Spleen (tissue), 11 donors: ENCODE measurements around the gene REV3L. TPM values are rescaled to one million over a fixed set of nuclear protein-coding genes. Genes with fewer than 3 reads are reported as not detected.
"Not testable (repeated sequence)": the region's sequence is repeated elsewhere in the genome, so short reads cannot be mapped to it uniquely, and the experiment has no call there.

Experiments used
- DNase-seq: peaks from one replicate; pipeline ENCODE4 v3.0.0-alpha.2; 2020
- H3K27ac ChIP-seq, 8 donors: fragments of 200-600 bp; sonication (generic) in 7 of 8; 1 replicate in 4 of 8; 2 replicates in 4 of 8; pipeline versions ENCODE4 v1.5.0 to v1.8.0; 2016 to 2021; ENCODE audit warnings: inconsistent platforms in 4 of 8, mild to moderate bottlenecking in 4 of 8, moderate library complexity in 1 of 8
- H3K27me3 ChIP-seq, 7 donors: fragments of 200-600 bp; sonication (generic) in 6 of 7; replicated peaks in 1 of 7; 1 replicate in 4 of 7; 2 replicates in 3 of 7; pipeline versions ENCODE4 v1.5.0 to v1.8.0; 2016 to 2021; ENCODE audit warnings: inconsistent platforms in 3 of 7, mild to moderate bottlenecking in 1 of 7
- H3K36me3 ChIP-seq, 6 donors: fragments of 200-600 bp; sonication (generic) in 5 of 6; 1 replicate in 4 of 6; 2 replicates in 2 of 6; pipeline versions ENCODE4 v1.5.0 to v1.8.0; 2016 to 2021; ENCODE audit warnings: inconsistent platforms in 2 of 6
- H3K4me1 ChIP-seq, 6 donors: fragments of 200-600 bp; sonication (generic) in 5 of 6; 1 replicate in 3 of 6; 2 replicates in 3 of 6; pipeline versions ENCODE4 v1.5.0 to v1.8.0; 2016 to 2021; ENCODE audit warnings: inconsistent platforms in 3 of 6
- H3K4me3 ChIP-seq, 8 donors: fragments of 200-600 bp; sonication (generic) in 7 of 8; 1 replicate in 4 of 8; 2 replicates in 4 of 8; pipeline versions ENCODE4 v1.5.0 to v1.8.0; 2016 to 2021; ENCODE audit warnings: inconsistent platforms in 4 of 8, mild to moderate bottlenecking in 4 of 8, moderate library complexity in 2 of 8
- H3K9me3 ChIP-seq, 8 donors: fragments of 200-600 bp; sonication (generic) in 7 of 8; 1 replicate in 4 of 8; 2 replicates in 4 of 8; pipeline versions ENCODE4 v1.5.0 to v1.8.0; 2016 to 2021; ENCODE audit warnings: inconsistent platforms in 4 of 8
- POLR2A ChIP-seq, 3 donors: fragments of 450-650 bp; IDR thresholded peaks; one replicate each; pipeline ENCODE4 v1.5.1; 2017; ENCODE audit warnings: antibody characterized with exemption in 3 of 3, mild to moderate bottlenecking in 1 of 3
- POLR2AphosphoS5 ChIP-seq, 3 donors: sonication (generic); formaldehyde crosslinking; IDR thresholded peaks; one replicate each; pipeline ENCODE4 v1.5.1; 2017; ENCODE audit warnings: antibody characterized with exemption in 3 of 3
- WGBS, 5 donors: extraction: QIAGEN DNeasy Blood & Tissue Kit in 3 of 5; methylation state at CpG; one replicate each; pipeline versions ENCODE4 v1.1.5 to v1.1.7; 2013 to 2018; 5-methylcytosine and 5-hydroxymethylcytosine counted together
- intact Hi-C: fragments of 100-400 bp; cut with DNase I; formaldehyde crosslinking; loops from one replicate; pipeline ENCODE4 v1.15.0; 2023; ENCODE audit warnings: low total_unique reads
- polyA plus RNA-seq, 3 donors: library from polyadenylated mRNA; stranded (reverse); fragments of 200-250 nt; gene quantifications; one replicate each; pipeline ENCODE4 v1.2.1, GENCODE V29; 2013
- total RNA-seq, 7 donors: library from RNA; depleted of rRNA in 3 of 7; stranded (reverse); fragments of >200 nt in 3 of 7; fragmentation: NEBNext Ultra II Directional in 4 of 7; extraction: Animal tissue kit (Norgen Biotek cat#: 25700) in 4 of 7; gene quantifications; one replicate each; pipeline versions ENCODE4 v1.1.0 to v1.2.1, GENCODE V29; 2016 to 2021
- TF ChIP-seq, protein P1 (sequence below), 11 experiments: fragments of 200-600 bp in 7 of 11; fragments of 450-650 bp in 4 of 11; sonication (generic) in 4 of 11; IDR thresholded peaks in 8 of 11; conservative IDR thresholded peaks in 3 of 11; 1 replicate in 7 of 11; 2 replicates in 4 of 11; pipeline versions ENCODE4 v1.4.0 to v1.8.0; 2016 to 2021; ENCODE audit warnings: antibody characterized with exemption in 11 of 11, inconsistent platforms in 4 of 11, mild to moderate bottlenecking in 1 of 11
- donor health status: healthy with polysubstance abuse.
- donor health status: DM: no; HTN: no; CAD: no; lungs with moderate emphysema.
- donor health status: DM: no; HTN: no; CAD: no.
- donor health status: Bipolar disorder and iron deficiency.
- donor health status: healthy.
- donor health status: DM: no; HTN: no; CAD: no.
- donor health status: DM: yes; HTN: yes; CAD: no.

The REV3L gene
- total and polyA plus RNA-seq, 10 donors = 7.7 to 60.9 (median 29.8) TPM

DNA sequence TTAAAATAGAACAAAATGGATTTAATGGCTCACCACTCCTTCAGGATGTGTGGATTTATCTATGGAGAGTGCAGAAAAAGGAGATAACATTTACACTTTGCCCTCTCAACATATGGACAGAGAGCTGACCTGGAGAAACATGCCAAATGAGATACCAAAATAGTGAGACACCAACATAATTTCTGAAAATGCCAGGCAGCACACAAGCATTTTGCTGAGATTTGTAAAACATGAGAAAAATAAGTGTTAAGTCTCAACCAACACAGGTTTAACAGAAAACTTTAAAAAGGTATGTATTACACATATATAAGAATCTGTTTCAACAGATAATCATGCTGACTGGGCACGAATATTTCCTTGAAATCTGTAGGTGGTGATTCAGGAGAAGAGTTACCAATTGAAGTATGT, 145.2 kb downstream of the REV3L start:
- TF ChIP-seq POLR2A (IDR thresholded peaks at IDR 0.05) (no peak), POLR2AphosphoS5 (IDR thresholded peaks at IDR 0.05) (no peak)
- TF ChIP-seq, protein P1, sequence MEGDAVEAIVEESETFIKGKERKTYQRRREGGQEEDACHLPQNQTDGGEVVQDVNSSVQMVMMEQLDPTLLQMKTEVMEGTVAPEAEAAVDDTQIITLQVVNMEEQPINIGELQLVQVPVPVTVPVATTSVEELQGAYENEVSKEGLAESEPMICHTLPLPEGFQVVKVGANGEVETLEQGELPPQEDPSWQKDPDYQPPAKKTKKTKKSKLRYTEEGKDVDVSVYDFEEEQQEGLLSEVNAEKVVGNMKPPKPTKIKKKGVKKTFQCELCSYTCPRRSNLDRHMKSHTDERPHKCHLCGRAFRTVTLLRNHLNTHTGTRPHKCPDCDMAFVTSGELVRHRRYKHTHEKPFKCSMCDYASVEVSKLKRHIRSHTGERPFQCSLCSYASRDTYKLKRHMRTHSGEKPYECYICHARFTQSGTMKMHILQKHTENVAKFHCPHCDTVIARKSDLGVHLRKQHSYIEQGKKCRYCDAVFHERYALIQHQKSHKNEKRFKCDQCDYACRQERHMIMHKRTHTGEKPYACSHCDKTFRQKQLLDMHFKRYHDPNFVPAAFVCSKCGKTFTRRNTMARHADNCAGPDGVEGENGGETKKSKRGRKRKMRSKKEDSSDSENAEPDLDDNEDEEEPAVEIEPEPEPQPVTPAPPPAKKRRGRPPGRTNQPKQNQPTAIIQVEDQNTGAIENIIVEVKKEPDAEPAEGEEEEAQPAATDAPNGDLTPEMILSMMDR (IDR thresholded peaks at IDR 0.05 in 8 of 11, conservative IDR thresholded peaks at IDR 0.05 in 3 of 11) = no peak
- H3K4me3 ChIP-seq = no peak overlapping the region
- H3K27me3 ChIP-seq = no peaks in the 10 kb centered on the region
- H3K27ac ChIP-seq = no peak overlapping the region
- DNase-seq = no peak
- WGBS, 5 donors = 88 to 98% (median 95%) methylated on average over 1 of the region's 1 CpG
- peaks cover 0 to 48% (median 10%) of the 10 kb centered on the region in 6 donors for H3K36me3 ChIP-seq
- no peaks in the 10 kb centered on the region for H3K4me1 ChIP-seq
- intact Hi-C loops = no loop called here
- H3K9me3 ChIP-seq = no peaks in the 10 kb centered on the region

DNA sequence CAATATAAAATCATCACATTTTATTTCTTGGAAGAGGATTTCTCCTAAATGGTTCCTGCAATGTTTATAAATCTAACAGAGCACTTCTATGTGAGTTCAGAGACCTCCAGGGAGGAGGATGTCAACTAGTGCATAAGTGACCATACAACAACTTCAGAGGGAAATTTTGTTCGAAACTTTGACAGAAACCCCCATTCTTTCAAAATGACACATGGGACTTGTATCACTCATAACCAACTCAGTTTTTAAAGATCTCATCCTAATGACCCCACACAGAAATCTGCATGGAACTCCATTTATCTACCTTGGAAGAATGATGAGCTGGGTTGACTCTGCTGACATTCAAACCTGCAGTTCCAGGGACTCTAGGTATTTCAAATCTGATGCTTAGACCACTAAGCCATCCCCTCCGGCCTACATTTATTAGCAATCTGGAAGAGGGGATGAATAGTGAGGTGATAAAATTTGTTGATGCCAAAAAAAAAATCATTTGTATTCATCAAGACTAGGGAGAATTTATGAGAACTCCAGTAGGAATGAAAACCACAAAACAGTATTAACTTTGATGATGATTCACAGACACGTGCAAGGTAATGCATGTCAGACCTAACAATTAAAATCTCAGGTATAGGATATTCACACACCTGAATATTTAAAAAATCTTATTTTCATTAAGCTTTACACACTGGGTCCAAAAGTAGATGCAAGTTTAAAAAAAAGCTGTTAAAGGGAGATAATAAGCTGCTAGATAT, 153.0 kb downstream of the REV3L start:
- Histone ChIP-seq H3K4me3 (no peak overlapping the region), H3K27me3 (no peaks in the 10 kb centered on the region), H3K4me1 (no peaks in the 10 kb centered on the region), H3K36me3 (peaks cover 4 to 87% (median 47%) of the 10 kb centered on the region in 6 donors), H3K27ac (no peak overlapping the region), H3K9me3 (no peaks in the 10 kb centered on the region)
- TF ChIP-seq, protein P1 (IDR thresholded peaks at IDR 0.05 in 8 of 11, conservative IDR thresholded peaks at IDR 0.05 in 3 of 11) = no peak
- WGBS, 5 donors = 85 to 92% (median 88%) methylated on average over 3 of the region's 3 CpGs
- intact Hi-C loops = no loop called here
- no peak for DNase-seq

DNA sequence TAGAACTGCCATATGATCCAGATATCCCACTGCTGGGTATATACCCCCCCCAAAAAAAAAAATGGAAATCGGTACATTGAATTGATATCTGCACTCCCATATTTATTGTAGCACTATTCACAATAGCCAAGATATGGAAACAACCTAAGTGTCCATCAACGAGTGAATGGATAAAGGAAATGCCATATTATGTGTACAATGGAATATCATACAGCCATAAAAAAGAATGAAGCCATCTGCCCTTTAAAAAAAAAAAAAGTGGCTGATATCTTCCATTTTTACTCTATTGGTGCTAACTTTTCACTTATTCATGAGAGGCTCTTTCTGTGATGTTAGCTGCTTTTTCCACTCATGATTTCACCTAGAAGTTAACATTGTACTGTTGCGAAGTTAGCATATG, 156.5 kb downstream of the REV3L start:
- no peak overlapping the region for H3K27ac ChIP-seq
- no peak for DNase-seq
- no peaks in the 10 kb centered on the region for H3K4me1 ChIP-seq
- H3K9me3 ChIP-seq = no peaks in the 10 kb centered on the region
- 95 to 97% (median 96%) methylated on average over 3 of the region's 3 CpGs for WGBS, 5 donors
- H3K27me3 ChIP-seq = no peaks in the 10 kb centered on the region
- TF ChIP-seq, protein P1 (IDR thresholded peaks at IDR 0.05 in 8 of 11, conservative IDR thresholded peaks at IDR 0.05 in 3 of 11) = no peak
- no peak for TF ChIP-seq POLR2A (IDR thresholded peaks at IDR 0.05)
- no peak for TF ChIP-seq POLR2AphosphoS5 (IDR thresholded peaks at IDR 0.05)
- peaks cover 4 to 98% (median 48%) of the 10 kb centered on the region in 6 donors for H3K36me3 ChIP-seq
- no peak overlapping the region for H3K4me3 ChIP-seq
- intact Hi-C loops = no loop called here

DNA sequence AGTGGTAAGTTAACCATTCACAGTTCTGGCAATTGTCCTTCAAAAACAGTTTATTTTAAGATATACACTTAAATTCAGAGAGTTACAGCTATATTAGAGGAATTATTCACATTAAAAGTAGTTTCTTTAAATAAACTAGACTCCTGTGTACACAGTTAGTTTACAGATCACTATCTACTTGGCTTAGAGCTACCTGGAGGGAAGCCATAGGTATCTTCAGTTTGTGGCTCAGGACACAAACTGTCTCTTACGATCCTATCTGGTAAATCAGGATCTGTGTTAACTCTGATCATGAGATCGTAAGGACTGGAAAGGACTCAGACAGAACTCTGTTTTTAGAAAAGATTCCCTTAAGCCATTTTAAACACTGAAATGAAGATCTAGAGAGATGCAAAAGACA, 160.9 kb downstream of the REV3L start:
- Histone ChIP-seq H3K27me3 (no peaks in the 10 kb centered on the region), H3K4me1 (no peaks in the 10 kb centered on the region), H3K4me3 (no peak overlapping the region), H3K27ac (no peak overlapping the region), H3K9me3 (no peaks in the 10 kb centered on the region), H3K36me3 (peaks cover 4 to 93% (median 40%) of the 10 kb centered on the region in 6 donors)
- WGBS, 5 donors = 97 to 100% (median 98%) methylated on average over 2 of the region's 2 CpGs
- intact Hi-C loops = no loop called here
- TF ChIP-seq POLR2A (IDR thresholded peaks at IDR 0.05) (no peak), POLR2AphosphoS5 (IDR thresholded peaks at IDR 0.05) (no peak)
- TF ChIP-seq, protein P1 (IDR thresholded peaks at IDR 0.05 in 8 of 11, conservative IDR thresholded peaks at IDR 0.05 in 3 of 11) = no peak
- no peak for DNase-seq

DNA sequence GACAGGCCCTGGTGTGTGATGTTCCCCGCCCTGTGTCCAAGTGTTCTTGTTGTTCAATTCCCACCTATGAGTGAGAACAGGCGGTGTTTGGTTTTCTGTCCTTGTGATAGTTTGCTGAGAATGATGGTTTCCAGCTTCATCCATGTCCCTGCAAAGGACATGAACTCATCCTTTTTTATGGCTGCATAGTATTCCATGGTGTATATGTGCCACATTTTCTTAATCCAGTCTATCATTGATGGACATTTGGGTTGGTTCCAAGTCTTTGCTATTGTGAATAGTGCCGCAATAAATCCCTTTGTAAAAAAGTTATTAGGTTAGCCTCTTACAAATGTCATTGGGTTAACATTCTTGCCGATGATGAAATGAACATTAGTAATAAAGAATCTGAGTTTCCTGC, 175.1 kb downstream of the REV3L start:
- H3K4me3 ChIP-seq, H3K27ac ChIP-seq, intact Hi-C loops, H3K9me3 ChIP-seq, DNase-seq, H3K4me1 ChIP-seq, H3K27me3 ChIP-seq: not testable (repeated sequence)
- peaks cover 8 to 85% (median 45%) of the 10 kb centered on the region in 6 donors for H3K36me3 ChIP-seq
- 96 to 100% (median 97%) methylated on average over 4 of the region's 4 CpGs for WGBS, 5 donors
